Psoas muscle (tissue), 8 donors: ENCODE results near the gene FOXRED2. TPM values are rescaled to one million over a fixed set of nuclear protein-coding genes. Genes with fewer than 3 reads are reported as not detected.

Experiments used
- ATAC-seq, 4 donors: fragments of 200-7000 bp; cut with Tn5 transposase; one replicate each; pipeline ENCODE4 v1.9.1; 2020; ENCODE audit warnings: moderate library complexity in 3 of 4, mild to moderate bottlenecking in 2 of 4
- DNase-seq, 2 donors: peaks; one replicate each; pipeline ENCODE4 v3.0.0-alpha.2; 2020
- H3K27ac ChIP-seq: fragments of 200-600 bp; one replicate; pipeline ENCODE4 v1.8.0; 2022
- H3K27me3 ChIP-seq, 3 donors: fragments of 200-600 bp in 1 of 3; one replicate each; pipeline versions ENCODE4 v1.6.1 to v1.8.0; 2013 to 2022; ENCODE audit warnings: low read length in 2 of 3, mild to moderate bottlenecking in 2 of 3, moderate library complexity in 1 of 3; ENCODE audit not compliant: insufficient read depth in 3 of 3
- H3K36me3 ChIP-seq, 2 donors: fragments of 200-600 bp in 1 of 2; one replicate each; pipeline versions ENCODE4 v1.6.1 to v1.8.0; 2013 to 2022; ENCODE audit warnings: low read depth in 1 of 2, mild to moderate bottlenecking in 1 of 2, moderate library complexity in 1 of 2; ENCODE audit not compliant: insufficient read depth in 1 of 2
- H3K4me1 ChIP-seq: fragments of 200-600 bp; one replicate; pipeline ENCODE4 v1.8.0; 2022
- H3K4me3 ChIP-seq: fragments of 200-600 bp; one replicate; pipeline ENCODE4 v1.8.0; 2022; ENCODE audit warnings: mild to moderate bottlenecking
- H3K9me3 ChIP-seq: fragments of 200-600 bp; one replicate; pipeline ENCODE4 v1.8.0; 2022
- WGBS, 3 donors: extraction: QIAGEN DNeasy Blood & Tissue Kit; methylation state at CpG; one replicate each; pipeline versions ENCODE4 v1.1.6 to v1.1.7; 2013; 5-methylcytosine and 5-hydroxymethylcytosine counted together
- intact Hi-C, 2 donors: fragments of 100-400 bp; cut with DNase I; formaldehyde crosslinking; loops; one replicate each; pipeline versions ENCODE4 v1.11.0 to v1.14.2; 2022
- polyA plus RNA-seq, 3 donors: library from polyadenylated mRNA; stranded (reverse); fragments of 200-250 nt; gene quantifications; one replicate each; pipeline ENCODE4 v1.2.3, GENCODE V29; 2013
- total RNA-seq, 4 donors: library from RNA; stranded (reverse); fragmentation: NEBNext Ultra II Directional in 2 of 4; extraction: Animal tissue kit (Norgen Biotek cat#: 25700) in 2 of 4; gene quantifications; one replicate each; pipeline versions ENCODE4 v1.2.1 to v1.2.4, GENCODE V29; 2021 to 2023
- TF ChIP-seq, protein P1 (sequence below): fragments of 200-600 bp; IDR thresholded peaks from one replicate; pipeline ENCODE4 v1.8.0; 2022; ENCODE audit warnings: antibody characterized with exemption
- donor health status: healthy with polysubstance abuse.
- donor health status: DM: no; HTN: no; CAD: no; lungs with moderate emphysema.
- donor health status: Bipolar disorder and iron deficiency.
- donor health status: healthy.
- donor health status: DM: yes; HTN: yes; CAD: no.
- donor health status: DM: no; HTN: no; CAD: no.
- donor health status: DM: no; HTN: no; CAD: no.
- donor health status: DM: yes; HTN: yes; CAD: no.

The FOXRED2 gene
- total and polyA plus RNA-seq, 7 donors, result 3.3 to 10.2 (median 7.7) TPM

DNA sequence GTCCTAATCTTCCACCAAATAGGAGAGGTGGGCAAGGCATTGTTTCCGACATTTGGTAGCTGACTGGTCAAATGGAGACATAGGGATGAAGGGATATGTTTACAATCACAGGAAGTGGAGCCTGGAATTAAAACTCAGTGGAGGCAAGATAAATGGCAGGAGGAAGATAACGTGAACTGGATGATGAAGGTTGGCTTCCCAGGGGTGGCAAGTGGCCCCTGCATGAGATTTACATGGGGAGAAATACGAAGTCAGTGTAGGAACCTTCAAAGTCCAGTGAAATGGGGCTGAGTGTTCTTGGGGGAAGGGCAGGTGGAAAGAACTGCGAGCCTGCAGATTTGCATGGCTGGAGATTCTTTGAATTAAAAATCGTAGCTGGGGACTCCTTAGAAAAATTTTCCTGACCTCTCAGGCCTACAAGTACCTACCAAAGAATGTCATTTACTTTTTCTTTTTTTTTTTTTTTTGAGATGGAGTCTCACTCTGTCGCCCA lies 724 bp upstream of the FOXRED2 start:
- DNase-seq, result no peak
- H3K4me1 ChIP-seq, result peaks cover 5% of the 10 kb centered on the region
- 81 to 90% (median 82%) methylated on average over 6 of the region's 6 CpGs for WGBS, 3 donors
- peak overlapping the region; percentile 67 for H3K4me3 ChIP-seq
- H3K36me3 ChIP-seq, result peaks cover 3 to 36% of the 10 kb centered on the region in 2 donors
- H3K27me3 ChIP-seq, result no peaks in the 10 kb centered on the region
- no peaks in the 10 kb centered on the region for H3K9me3 ChIP-seq
- intact Hi-C loops, result no loop called here
- peak overlapping the region; percentile 80 for H3K27ac ChIP-seq
- ATAC-seq, result no peak
- TF ChIP-seq, protein P1, sequence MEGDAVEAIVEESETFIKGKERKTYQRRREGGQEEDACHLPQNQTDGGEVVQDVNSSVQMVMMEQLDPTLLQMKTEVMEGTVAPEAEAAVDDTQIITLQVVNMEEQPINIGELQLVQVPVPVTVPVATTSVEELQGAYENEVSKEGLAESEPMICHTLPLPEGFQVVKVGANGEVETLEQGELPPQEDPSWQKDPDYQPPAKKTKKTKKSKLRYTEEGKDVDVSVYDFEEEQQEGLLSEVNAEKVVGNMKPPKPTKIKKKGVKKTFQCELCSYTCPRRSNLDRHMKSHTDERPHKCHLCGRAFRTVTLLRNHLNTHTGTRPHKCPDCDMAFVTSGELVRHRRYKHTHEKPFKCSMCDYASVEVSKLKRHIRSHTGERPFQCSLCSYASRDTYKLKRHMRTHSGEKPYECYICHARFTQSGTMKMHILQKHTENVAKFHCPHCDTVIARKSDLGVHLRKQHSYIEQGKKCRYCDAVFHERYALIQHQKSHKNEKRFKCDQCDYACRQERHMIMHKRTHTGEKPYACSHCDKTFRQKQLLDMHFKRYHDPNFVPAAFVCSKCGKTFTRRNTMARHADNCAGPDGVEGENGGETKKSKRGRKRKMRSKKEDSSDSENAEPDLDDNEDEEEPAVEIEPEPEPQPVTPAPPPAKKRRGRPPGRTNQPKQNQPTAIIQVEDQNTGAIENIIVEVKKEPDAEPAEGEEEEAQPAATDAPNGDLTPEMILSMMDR, result no peak

DNA sequence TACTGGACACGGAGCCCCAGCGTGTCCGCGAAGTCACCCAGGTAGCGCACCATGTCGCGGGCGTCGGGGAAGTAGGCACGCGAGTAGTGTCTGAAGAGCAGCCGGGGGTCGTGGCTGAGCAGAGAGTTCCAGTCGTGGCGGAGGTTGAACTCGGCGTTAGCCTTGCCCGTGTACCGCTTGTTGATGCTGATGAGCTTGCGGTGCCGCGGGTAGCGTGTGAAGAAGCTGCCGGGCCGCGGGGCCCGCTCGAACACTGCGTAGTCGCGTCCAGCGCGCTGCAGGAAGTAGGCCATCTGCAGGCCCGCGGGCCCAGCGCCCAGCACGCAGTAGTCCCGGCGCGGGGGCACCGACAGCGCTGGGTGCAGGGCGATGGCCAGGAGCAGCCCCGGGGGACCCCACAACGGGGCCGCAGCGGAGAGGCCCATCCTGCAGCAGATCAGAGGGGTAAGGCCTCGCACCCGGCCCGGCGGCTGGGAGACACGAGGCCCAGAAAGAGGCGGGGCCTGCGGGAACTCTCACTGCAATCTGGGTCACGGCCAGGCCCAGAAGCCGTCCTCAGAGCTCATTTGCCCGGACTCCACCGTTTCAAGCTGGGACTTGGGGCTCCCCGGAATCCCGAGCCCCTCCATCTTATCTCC lies 723 bp downstream of the FOXRED2 start:
- DNase-seq (no peak), ATAC-seq (no peak)
- Histone ChIP-seq H3K4me3 (peak overlapping the region; percentile 67), H3K9me3 (no peaks in the 10 kb centered on the region), H3K27me3 (no peaks in the 10 kb centered on the region), H3K4me1 (peaks cover 5% of the 10 kb centered on the region), H3K36me3 (peaks cover 3 to 28% of the 10 kb centered on the region in 2 donors), H3K27ac (peak overlapping the region; percentile 80)
- intact Hi-C loops, result no loop called here
- TF ChIP-seq, protein P1, result no peak
- WGBS, 3 donors, result 94 to 95% (median 94%) methylated on average over 46 to 60 of the region's 60 CpGs

DNA sequence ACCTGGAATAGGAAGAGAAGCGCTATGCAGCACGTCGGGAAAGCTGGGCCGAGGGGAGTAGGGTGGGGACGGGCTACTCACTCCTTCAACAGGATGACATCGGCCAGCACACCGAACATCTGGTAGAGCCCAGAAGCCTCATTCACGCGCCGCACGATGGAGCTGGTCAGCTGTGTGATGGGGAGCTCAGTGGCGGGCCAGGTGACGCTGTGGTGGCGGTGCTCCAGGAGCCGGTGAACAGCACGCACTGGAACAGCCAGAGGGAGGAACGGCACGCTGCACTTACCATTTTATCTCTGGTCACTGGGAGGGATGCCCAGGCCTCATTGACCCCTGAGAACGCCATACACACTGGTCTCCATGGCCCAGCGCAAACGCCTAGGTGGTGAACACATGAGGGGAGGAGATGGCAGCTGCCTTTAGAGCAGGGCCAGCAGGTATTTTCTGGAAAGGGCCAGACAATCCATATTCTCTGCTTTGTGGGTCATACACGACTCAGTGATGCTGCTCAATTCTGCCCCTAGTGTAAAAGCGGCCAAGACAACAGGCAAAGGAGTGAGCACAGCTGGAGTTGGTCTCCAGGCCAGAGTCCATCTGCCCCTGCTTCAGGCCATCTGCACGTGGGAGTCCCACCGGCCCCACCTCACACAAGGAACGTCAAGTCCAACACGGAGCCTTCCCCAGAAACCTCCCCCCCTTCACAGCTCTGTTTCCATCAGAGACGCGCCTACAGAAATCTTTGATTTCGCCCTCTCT lies 8.8 kb downstream of the FOXRED2 start:
- TF ChIP-seq, protein P1, result no peak
- ATAC-seq, result no peak
- no peaks in the 10 kb centered on the region for H3K9me3 ChIP-seq
- H3K36me3 ChIP-seq, result peaks cover 0 to 66% of the 10 kb centered on the region in 2 donors
- 84 to 87% (median 86%) methylated on average over 26 to 30 of the region's 30 CpGs for WGBS, 3 donors
- H3K27me3 ChIP-seq, result no peaks in the 10 kb centered on the region
- no peak for DNase-seq
- intact Hi-C loops, result no loop called here
- no peak overlapping the region for H3K27ac ChIP-seq
- no peak overlapping the region for H3K4me3 ChIP-seq
- no peaks in the 10 kb centered on the region for H3K4me1 ChIP-seq

DNA sequence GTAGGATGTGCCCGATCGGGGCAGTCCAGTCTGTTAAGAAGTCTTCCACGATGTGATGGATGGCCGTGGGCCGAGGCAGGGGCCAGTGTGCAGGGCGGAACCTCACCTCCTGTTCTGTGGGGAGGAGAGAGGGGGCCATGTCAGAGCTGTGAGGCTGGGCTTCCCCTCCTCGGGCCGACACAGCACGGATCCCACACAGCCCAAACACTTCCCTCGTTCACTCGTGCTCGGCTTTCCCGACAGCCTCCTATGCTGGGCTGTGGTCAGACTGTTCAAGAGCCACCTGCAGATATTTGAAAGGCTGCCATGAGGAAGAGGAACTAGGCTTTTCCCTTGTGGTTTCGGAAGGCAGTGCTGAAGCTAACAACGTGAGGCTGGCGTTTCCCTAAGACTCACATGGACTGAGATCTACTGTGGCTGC lies 13.1 kb downstream of the FOXRED2 start:
- Histone ChIP-seq H3K4me3 (no peak overlapping the region), H3K4me1 (no peaks in the 10 kb centered on the region), H3K27ac (no peak overlapping the region), H3K9me3 (no peaks in the 10 kb centered on the region), H3K27me3 (no peaks in the 10 kb centered on the region), H3K36me3 (peaks cover 0 to 70% of the 10 kb centered on the region in 2 donors)
- ATAC-seq (peak in 2 of 4 donors; percentile 32 to 34), DNase-seq (no peak)
- intact Hi-C loops, result no loop called here
- WGBS, 3 donors, result 67 to 75% (median 70%) methylated on average over 16 of the region's 16 CpGs
- TF ChIP-seq, protein P1, result no peak
